ENCODE measurements around the gene ARG2. TPM values are rescaled to one million over a fixed set of nuclear protein-coding genes. Genes with fewer than 3 reads are reported as not detected.

Gene ARG2
- total and polyA plus RNA-seq, 9 of the 15 experiments (the other 6 are each of a cell fraction or from before 2014, with no cell fraction given), result 6.2 to 75.0 (median 17.8) TPM

DNA sequence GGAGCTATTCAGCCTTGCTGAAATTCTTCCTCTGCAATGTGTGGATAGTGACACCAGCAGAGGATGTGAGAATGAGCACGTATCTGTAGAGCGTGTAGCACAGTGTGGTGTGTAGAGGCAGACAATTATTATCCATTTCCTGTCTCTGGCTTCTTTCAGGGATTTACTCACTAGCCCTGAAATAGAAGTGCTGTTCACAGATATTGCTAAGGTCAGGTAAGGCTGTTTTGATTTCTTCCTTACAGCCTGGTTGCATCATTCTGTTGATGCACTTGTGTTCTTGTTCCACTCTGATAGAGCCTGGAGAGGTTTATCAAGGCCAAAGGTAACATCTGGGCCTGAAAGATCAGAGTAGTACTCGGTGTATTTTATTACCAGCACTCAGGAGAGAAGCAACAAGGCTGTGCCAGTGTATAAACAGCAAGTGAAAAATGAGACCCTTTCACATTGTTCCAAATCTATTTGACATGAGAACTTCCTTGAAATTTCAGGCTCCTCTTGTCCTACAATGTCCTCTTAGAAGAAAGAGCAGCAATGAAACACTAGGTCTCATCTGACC is 16.7 kb downstream of the ARG2 start (continued):
- no peak for TF ChIP-seq CGGBP1 (CRISPR knock-in tag; IDR thresholded peaks at IDR 0.05)
- peak; percentile 97 for TF ChIP-seq NCOA1 (IDR thresholded peaks at IDR 0.05; ENCODE audit: low read depth)
- TF ChIP-seq BRCA1 (IDR thresholded peaks at IDR 0.05), result no peak
- TF ChIP-seq BRCA1 (CRISPR knock-in tag; IDR thresholded peaks at IDR 0.05), result no peak
- TF ChIP-seq RBM39 (optimal IDR thresholded peaks at IDR 0.05; ENCODE audit: low read depth, low read length), result no peak
- TF ChIP-seq ZNF507 (tag; conservative IDR thresholded peaks at IDR 0.05), result no peak
- TF ChIP-seq TCF7 (IDR thresholded peaks at IDR 0.05; ENCODE audit: borderline replicate concordance), result no peak
- TF ChIP-seq SP1 (CRISPR knock-in tag; IDR thresholded peaks at IDR 0.05), result peak; percentile 55; the same call in 1 of the 2 replicates
- no peak for TF ChIP-seq HNRNPL (IDR thresholded peaks at IDR 0.05; ENCODE audit: low read depth, low read length)
- no peak for TF ChIP-seq SAP30 (IDR thresholded peaks at IDR 0.05; ENCODE audit: borderline replicate concordance, insufficient read depth, low read depth, low read length, poor library complexity, severe bottlenecking)
- TF ChIP-seq XRCC5 (IDR thresholded peaks at IDR 0.05; ENCODE audit: low read depth, low read length), result no peak
- TF ChIP-seq ZNF398 (CRISPR knock-in tag; IDR thresholded peaks at IDR 0.05), result no peak
- no peak for TF ChIP-seq BCLAF1 (IDR thresholded peaks at IDR 0.05; ENCODE audit: borderline replicate concordance in 1 of 2, control insufficient read depth in 1 of 2, low read depth in 2 of 2, low read length in 1 of 2)
- no peak for TF ChIP-seq TAF15 (IDR thresholded peaks at IDR 0.05; ENCODE audit: low read depth, low read length)
- TF ChIP-seq MAFK (IDR thresholded peaks at IDR 0.05; ENCODE audit: low read length), result 0 out of 2 replicates have a peak, but pooled peaks have one; percentile 24
- peak; percentile 93 for TF ChIP-seq FOXJ2 (tag; IDR thresholded peaks at IDR 0.05)
- TF ChIP-seq, protein P1, sequence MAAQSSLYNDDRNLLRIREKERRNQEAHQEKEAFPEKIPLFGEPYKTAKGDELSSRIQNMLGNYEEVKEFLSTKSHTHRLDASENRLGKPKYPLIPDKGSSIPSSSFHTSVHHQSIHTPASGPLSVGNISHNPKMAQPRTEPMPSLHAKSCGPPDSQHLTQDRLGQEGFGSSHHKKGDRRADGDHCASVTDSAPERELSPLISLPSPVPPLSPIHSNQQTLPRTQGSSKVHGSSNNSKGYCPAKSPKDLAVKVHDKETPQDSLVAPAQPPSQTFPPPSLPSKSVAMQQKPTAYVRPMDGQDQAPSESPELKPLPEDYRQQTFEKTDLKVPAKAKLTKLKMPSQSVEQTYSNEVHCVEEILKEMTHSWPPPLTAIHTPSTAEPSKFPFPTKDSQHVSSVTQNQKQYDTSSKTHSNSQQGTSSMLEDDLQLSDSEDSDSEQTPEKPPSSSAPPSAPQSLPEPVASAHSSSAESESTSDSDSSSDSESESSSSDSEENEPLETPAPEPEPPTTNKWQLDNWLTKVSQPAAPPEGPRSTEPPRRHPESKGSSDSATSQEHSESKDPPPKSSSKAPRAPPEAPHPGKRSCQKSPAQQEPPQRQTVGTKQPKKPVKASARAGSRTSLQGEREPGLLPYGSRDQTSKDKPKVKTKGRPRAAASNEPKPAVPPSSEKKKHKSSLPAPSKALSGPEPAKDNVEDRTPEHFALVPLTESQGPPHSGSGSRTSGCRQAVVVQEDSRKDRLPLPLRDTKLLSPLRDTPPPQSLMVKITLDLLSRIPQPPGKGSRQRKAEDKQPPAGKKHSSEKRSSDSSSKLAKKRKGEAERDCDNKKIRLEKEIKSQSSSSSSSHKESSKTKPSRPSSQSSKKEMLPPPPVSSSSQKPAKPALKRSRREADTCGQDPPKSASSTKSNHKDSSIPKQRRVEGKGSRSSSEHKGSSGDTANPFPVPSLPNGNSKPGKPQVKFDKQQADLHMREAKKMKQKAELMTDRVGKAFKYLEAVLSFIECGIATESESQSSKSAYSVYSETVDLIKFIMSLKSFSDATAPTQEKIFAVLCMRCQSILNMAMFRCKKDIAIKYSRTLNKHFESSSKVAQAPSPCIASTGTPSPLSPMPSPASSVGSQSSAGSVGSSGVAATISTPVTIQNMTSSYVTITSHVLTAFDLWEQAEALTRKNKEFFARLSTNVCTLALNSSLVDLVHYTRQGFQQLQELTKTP (IDR thresholded peaks at IDR 0.05; ENCODE audit: low read depth in 1 of 2, partially characterized antibody in 2 of 2), result peak in 1 of 2 experiments; percentile 87
